ENCODE data around the gene COX19.

GRCh38 chr7:1011297-1012003 is 36.1 kb upstream of the COX19 start:
- TF ChIP-seq CTCF (conservative IDR thresholded peaks at IDR 0.05 in 1 of 2, IDR thresholded peaks at IDR 0.05 in 1 of 2; ENCODE audit: low read depth in 1 of 2, low read length in 2 of 2) (no peak), EZH2 (IDR thresholded peaks at IDR 0.05; ENCODE audit: low read length, missing control alignments) (no peak)

Measured in fibroblast of lung (primary cell).